Loucy (cell line): ENCODE data around the gene CENPB.

Source experiments
- EZH2phosphoT487 ChIP-seq: fragments of 200-600 bp; IDR thresholded peaks from 2 replicates; pipeline ENCODE4 v1.6.1; 2018; ENCODE audit warnings: antibody characterized with exemption, mild to moderate bottlenecking, moderate library complexity, borderline replicate concordance
- TF ChIP-seq, protein P1 (sequence below): fragments of 200-600 bp; sonication (generic); conservative IDR thresholded peaks from 2 replicates; pipeline ENCODE4 v1.5.1; 2014; ENCODE audit warnings: mild to moderate bottlenecking, antibody characterized with exemption, low read length

DNA sequence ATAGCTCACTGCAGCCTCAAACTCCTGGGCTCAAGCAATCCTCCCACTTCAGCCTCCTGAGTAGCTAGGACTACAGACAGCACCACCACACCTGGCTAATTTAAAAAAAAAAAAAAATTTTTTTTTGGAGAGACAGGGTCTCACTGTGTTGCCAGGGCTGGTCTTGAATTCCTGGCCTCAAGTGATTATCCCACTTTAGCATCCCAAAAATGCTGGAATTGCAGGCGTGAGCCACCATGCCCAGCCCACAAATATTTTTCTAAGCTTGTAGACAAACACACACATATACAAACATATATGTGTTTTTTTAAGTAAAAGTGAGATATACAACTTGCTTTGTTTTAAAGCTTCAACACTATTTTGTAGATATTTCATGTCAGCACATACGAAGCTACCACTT is 43.3 kb downstream of the CENPB start:
- TF ChIP-seq, protein P1, sequence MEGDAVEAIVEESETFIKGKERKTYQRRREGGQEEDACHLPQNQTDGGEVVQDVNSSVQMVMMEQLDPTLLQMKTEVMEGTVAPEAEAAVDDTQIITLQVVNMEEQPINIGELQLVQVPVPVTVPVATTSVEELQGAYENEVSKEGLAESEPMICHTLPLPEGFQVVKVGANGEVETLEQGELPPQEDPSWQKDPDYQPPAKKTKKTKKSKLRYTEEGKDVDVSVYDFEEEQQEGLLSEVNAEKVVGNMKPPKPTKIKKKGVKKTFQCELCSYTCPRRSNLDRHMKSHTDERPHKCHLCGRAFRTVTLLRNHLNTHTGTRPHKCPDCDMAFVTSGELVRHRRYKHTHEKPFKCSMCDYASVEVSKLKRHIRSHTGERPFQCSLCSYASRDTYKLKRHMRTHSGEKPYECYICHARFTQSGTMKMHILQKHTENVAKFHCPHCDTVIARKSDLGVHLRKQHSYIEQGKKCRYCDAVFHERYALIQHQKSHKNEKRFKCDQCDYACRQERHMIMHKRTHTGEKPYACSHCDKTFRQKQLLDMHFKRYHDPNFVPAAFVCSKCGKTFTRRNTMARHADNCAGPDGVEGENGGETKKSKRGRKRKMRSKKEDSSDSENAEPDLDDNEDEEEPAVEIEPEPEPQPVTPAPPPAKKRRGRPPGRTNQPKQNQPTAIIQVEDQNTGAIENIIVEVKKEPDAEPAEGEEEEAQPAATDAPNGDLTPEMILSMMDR: no peak
- TF ChIP-seq EZH2phosphoT487: no peak
